Measurements from ENCODE around the gene ULK1.
"Not testable (repeated sequence)": the region's sequence is repeated elsewhere in the genome, so short reads cannot be mapped to it uniquely, and the experiment has no call there.

ULK1 gene

DNA sequence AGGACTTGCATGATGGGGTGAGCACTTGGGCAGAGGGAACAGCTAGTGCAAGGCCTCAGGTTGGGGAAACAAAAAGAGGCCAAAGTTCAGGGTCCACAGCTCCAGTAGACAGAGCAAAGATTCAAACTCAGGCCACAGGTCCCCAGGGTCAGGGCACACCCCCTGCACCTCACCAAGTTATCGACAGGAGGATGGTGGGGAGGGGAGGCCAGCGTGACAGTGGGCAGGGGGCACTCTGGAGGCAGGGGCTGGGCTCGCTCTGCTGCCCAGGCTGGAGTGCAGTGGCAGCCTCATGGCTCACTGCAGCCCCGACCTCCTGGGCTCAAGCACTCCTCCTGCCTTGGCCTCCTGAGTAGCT lies 32.4 kb upstream of the ULK1 start:
- DNase-seq (ENCODE audit: low spot score): no peak

DNA sequence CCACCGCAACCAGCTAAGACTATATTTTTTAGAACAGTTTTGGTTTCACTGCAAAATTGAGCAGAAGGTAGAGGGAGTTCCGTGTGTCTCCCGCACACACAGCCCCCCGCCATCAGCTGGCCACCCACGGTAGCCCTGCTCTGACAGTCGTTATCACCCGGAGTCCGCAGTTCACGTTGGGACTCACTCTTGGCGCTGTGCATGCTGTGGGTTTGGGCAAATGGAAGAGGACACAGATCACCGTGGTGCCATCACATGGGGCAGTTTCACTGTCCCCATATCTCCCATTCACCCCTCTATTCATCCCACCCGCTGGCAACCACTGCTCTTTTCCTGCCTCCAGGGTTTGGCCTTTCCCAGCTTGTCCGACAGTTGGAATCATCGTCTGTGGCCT lies 31.8 kb upstream of the ULK1 start:
- DNase-seq (ENCODE audit: low spot score): no peak

DNA sequence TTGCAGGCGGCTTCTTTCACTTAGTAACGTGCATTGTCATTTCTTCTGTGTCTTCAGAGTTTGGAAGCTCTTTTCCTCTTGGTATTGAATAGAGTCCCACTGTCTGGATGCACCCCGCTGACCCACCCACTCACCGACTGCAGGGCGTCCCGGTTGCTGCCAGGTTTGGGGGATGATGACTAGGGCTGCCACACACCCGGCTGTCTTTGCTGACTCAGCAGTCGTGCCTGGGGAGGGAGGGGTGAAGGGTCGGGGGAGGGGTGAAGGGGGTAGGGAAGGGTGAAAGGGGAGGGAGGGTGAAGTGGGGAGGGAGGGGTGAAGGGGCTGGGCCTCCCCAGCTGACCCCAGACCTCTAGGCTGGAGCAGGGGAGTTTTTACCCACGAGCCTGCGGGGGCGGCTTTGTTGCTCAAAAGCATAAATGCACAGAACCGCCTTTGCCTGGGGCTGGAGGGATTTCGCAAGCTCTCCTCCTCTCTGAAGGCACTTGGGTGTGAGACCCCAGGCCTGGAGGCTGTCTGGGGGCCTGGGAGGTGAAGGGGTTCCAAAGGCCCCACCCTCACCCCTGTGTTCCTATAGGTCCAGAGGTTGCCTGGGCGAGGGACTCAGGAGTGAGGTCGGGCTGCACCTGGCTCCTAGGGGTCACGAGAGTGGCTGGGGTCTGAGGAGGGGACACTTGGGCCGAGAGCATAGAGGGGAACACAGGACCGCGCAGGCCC lies 31.3 kb upstream of the ULK1 start:
- DNase-seq (ENCODE audit: low spot score): no peak

- no peak for DNase-seq (ENCODE audit: low spot score)
Measured at GRCh38 chr12:131863711-131864396, 30.6 kb upstream of the ULK1 start.

GRCh38 chr12:131864469-131864868 lies 30.0 kb upstream of the ULK1 start:
- no peak for DNase-seq (ENCODE audit: low spot score)

DNA sequence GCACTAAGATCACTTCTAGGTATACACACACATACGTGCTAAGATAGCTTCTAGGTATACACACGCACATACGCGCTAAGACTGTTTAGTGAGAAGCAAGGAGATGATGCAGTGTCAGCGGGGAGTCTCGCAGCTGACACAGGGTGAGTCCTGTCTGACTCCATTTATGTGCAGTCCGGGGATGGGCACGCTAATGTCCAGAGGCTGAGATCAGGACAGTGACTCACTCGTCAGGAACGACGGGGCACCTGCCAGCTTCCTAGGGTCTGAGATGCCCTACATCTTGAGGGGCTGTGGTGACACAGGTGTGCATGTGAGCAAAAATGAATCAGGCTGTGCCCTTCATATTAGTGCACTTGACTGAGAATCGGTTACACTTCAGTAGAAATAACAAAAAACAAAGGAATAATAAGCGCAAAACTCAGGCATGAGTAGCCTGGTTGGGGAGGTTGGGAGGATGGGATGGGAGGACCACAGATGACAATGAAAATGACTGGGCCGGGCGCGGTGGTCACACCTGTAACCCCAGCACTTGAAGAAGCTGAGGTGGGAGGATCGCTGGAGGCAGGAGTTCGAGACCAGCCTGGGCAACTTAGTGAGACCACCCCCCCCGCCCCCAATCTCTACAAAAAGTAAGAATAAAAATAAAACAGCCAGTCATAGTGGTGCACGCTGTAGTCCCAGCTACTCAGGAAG lies 29.1 kb upstream of the ULK1 start:
- DNase-seq (ENCODE audit: low spot score): no peak

- no peak for DNase-seq (ENCODE audit: low spot score)
Measured at GRCh38 chr12:131867471-131867870, 27.0 kb upstream of the ULK1 start.

DNA sequence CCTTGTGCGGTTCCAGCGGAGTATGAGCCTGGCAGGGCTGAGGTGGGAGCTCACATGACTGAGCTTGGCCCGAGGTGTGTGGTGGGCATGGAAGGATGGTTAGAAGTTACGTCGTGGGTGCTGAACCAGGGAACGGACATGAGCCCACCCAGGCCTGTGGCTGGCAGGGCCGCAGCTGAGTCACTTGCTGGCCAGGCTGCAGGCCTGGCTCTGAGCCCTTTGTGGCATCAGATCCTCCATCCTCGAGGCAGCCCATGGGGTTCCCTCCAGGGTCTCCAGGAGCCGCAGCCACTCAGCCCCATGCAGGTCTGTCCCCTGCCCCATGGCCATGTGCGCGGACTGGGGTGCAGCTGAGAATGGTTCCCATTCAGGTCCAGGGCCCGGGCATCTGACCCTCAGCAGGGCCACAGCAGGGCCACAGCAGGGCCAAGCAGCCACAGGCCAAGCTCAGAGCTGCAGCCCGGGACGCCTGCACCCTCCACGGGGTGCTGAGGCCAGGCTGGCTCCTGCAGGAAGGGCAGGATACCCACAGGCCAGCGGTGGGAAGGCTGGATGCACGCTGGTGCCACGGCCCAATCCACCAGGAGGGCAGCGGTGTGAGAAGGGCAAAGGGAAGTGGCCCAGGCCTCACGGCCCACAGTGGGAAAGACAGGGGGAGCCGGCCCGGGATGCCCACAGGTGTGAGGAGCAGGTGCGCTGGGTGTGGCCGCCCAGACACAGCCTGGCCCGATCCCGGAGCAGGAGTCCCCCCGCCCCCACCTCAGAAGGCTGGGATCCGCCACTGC lies 26.3 kb upstream of the ULK1 start:
- no peak for DNase-seq (ENCODE audit: low spot score)

- DNase-seq (ENCODE audit: low spot score): no peak
Measured at GRCh38 chr12:131869871-131870418, 24.5 kb upstream of the ULK1 start.

DNA sequence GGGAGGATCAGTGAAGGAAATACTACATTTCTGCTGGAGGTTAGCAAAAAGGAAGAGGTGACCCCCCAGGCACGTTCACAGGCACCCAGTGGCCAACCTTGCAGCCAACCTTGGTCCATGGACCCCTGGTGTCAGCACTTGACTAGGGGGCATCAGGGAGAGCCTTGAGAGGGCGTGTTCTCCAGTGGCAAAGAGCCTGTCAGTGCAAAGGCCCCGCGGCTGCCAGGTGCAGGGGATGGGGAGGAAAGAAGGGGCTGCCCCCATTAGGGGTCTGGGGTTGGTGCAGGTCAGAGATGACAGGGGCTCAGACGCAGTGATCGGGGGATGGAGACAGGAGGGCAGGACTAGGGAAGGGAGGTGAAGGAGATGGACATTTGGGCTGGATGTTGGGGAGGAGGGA lies 22.7 kb upstream of the ULK1 start:
- DNase-seq (ENCODE audit: low spot score): no peak

GRCh38 chr12:131872154-131873051 lies 22.0 kb upstream of the ULK1 start:
- DNase-seq (ENCODE audit: low spot score): no peak

DNA sequence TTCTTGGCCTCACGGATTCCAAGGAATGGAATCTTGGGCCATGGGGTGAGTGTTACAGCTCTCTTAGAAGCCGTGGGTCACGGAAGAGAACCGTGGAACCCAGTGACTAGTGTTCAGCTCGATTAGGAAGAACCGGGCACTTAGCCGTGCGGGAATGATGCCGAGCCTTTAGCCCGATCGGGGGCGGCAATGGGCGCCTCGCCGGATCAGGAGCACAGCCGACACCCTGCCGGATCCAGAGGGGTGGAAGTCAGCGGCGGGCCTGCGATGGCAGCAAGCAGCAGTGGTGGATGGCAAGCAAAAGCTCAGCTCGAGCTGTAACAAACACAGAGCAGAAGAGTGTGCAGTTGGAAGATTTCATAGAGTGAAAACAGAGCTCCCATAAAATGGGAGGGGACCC lies 21.1 kb upstream of the ULK1 start:
- no peak for DNase-seq (ENCODE audit: low spot score)

- not testable (repeated sequence) for DNase-seq (ENCODE audit: low spot score)
Measured at GRCh38 chr12:131874972-131875371, 19.4 kb upstream of the ULK1 start.

- DNase-seq (ENCODE audit: low spot score): not testable (repeated sequence)
Measured at GRCh38 chr12:131877216-131877615, 17.2 kb upstream of the ULK1 start.

DNA sequence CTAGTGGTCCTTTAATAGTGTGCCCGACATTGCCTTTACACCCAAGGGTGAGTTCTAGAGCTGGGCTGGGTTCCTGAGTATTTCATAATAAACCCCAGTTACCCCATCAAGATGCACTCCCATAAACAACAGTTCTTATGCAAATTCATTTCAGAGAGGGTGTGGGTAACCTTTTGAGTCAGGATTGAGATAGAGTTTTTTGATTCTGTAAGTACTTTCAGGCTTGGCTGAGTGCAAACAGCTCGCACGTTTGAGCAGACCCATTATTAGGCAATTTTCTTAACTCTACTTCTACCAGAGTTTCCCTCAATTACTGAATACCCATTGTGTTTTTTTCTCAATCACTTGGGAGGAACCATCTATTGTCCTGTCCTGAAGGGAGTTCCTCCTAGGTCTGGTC lies 16.0 kb upstream of the ULK1 start:
- DNase-seq (ENCODE audit: low spot score): not testable (repeated sequence)

DNA sequence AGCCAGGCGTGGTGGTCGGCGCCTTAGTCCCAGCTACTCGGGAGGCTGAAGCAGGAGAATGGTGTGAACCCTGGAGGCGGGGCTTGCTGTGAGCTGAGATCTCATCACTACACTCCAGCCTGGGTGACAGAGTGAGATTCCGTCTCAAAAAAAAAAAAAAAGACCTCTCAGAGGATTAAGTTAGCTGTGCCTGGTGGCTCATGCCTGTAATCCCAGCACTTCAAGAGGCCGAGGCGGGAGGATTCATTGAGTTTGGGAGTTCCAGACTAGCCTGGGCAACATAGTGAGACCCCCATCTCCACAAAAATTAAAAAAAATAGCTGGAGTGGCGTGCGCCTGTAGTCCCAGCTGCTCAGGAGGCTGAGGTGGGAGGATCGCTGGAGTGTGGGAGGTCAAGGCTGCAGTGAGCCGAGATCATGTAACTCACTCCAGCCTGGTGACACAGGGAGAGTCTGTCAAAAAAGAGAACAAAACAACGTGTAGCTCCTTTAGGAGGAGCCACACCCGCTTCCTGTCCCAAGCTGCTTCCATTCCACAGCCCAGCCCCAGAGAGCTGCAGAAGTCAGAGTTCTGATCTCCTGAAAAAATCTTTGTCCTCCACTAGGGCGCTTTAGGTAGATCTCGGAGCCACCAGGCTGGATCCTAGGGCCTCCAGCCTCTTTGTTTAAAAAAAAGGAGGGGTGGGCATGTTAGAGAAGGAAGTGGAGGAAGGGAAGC lies 11.5 kb upstream of the ULK1 start:
- no peak for DNase-seq (ENCODE audit: low spot score)

DNA sequence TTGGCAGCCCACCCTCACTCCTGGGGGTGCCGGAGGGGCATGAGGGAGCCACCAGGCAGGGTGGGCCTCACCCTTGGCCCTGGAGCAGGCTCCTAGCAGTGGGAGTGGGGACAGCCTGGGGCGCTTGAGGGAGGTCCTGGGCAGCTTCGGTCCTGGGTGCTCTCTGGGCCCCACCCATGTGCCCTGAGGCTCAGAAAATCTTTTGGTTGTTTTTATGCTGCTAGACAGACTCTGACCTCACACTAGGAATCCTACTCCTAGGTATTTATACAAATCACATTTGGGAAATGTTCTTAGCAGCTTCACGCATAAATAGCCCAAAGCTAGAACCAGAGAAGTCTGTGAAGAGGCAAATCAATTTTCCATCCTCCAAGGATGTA lies 10.9 kb upstream of the ULK1 start:
- DNase-seq (ENCODE audit: low spot score): no peak

GRCh38 chr12:131885076-131885475 lies 9.3 kb upstream of the ULK1 start:
- DNase-seq (ENCODE audit: low spot score): not testable (repeated sequence)

DNA sequence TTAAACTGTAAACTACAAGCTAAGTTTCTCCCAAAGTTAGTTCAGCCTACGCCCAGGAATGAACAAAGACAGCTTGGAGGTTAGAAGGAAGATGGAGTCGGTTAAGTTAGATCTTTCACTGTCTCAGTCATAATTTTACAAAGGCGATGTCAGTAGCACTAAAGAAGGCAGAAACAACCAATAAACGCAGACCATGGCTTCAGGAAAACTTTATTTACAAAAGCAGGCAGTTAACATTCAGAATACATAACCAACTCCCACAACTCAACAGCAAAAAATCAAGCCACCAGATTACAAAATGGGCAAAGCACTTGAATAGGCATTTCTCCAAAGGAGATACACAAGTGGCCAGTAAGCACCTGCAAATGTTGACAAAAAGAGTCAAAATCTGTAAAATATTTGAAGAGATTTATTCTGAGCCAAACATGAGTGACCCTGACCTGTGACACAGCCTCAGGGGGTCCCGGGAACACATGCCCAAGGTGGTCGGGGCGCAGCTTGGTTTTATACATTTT lies 8.8 kb upstream of the ULK1 start:
- no peak for DNase-seq (ENCODE audit: low spot score)

- DNase-seq (ENCODE audit: low spot score): not testable (repeated sequence)
Measured at GRCh38 chr12:131891722-131892121, 2.7 kb upstream of the ULK1 start.

Measured in left forelimb (tissue), 1 donor.